H9 (cell line): ENCODE measurements around the gene SOX14. TPM values are rescaled to one million over a fixed set of nuclear protein-coding genes. Genes with fewer than 3 reads are reported as not detected.

Source experiments
- DNase-seq: peaks from one replicate; pipeline ENCODE4 v3.0.0-alpha.2; 2017
- H2AFZ ChIP-seq: one replicate; pipeline ENCODE4 v1.6.1; 2013; ENCODE audit warnings: mild to moderate bottlenecking, low read length, control low read depth, moderate library complexity
- H2AK5ac ChIP-seq: 2 replicates; pipeline ENCODE4 v1.6.1; 2013; ENCODE audit warnings: low read length, control low read depth, mixed read lengths; ENCODE audit not compliant: insufficient read length
- H2BK120ac ChIP-seq: one replicate; pipeline ENCODE4 v1.6.1; 2013; ENCODE audit warnings: low read depth, mild to moderate bottlenecking, low read length, control low read depth, inconsistent platforms; ENCODE audit not compliant: poor library complexity, severe bottlenecking
- H2BK12ac ChIP-seq: 2 replicates; pipeline ENCODE4 v1.6.1; 2013; ENCODE audit warnings: low read length, control low read depth, mixed read lengths, low read depth; ENCODE audit not compliant: insufficient read length
- H2BK15ac ChIP-seq: 2 replicates; pipeline ENCODE4 v1.6.1; 2013; ENCODE audit warnings: low read depth, low read length, control low read depth
- H2BK20ac ChIP-seq: one replicate; pipeline ENCODE4 v1.6.1; 2013; ENCODE audit warnings: low read depth, mild to moderate bottlenecking, low read length, control low read depth, inconsistent platforms; ENCODE audit not compliant: poor library complexity, severe bottlenecking
- H2BK5ac ChIP-seq: 2 replicates; pipeline ENCODE4 v1.6.1; 2013; ENCODE audit warnings: low read length, control low read depth, mixed read lengths; ENCODE audit not compliant: insufficient read length
- H3K14ac ChIP-seq: 2 replicates; pipeline ENCODE4 v1.6.1; 2013; ENCODE audit warnings: low read length, control low read depth; ENCODE audit not compliant: insufficient read depth
- H3K18ac ChIP-seq: 2 replicates; pipeline ENCODE4 v1.6.1; 2013; ENCODE audit warnings: low read depth, mild to moderate bottlenecking, mixed read lengths, low read length, control low read depth; ENCODE audit not compliant: insufficient read length
- H3K23ac ChIP-seq: 2 replicates; pipeline ENCODE4 v1.6.1; 2013; ENCODE audit warnings: low read length, control low read depth, mixed read lengths, low read depth; ENCODE audit not compliant: insufficient read length
- H3K23me2 ChIP-seq: 2 replicates; pipeline ENCODE4 v1.6.1; 2013; ENCODE audit warnings: low read depth, mild to moderate bottlenecking, mixed read lengths, low read length, control low read depth; ENCODE audit not compliant: insufficient read length, poor library complexity, severe bottlenecking
- H3K27ac ChIP-seq: 2 replicates; pipeline ENCODE4 v1.5.1; 2013; ENCODE audit warnings: low read length, control low read depth, mixed read lengths, low read depth; ENCODE audit not compliant: insufficient read length
- H3K27me3 ChIP-seq: 2 replicates; pipeline ENCODE4 v1.6.1; 2013; ENCODE audit warnings: low read length, control low read depth, inconsistent platforms; ENCODE audit not compliant: insufficient read depth
- H3K4ac ChIP-seq: 2 replicates; pipeline ENCODE4 v1.6.1; 2013; ENCODE audit warnings: low read depth, mild to moderate bottlenecking, control low read depth, inconsistent platforms, low read length, moderate library complexity
- H3K4me1 ChIP-seq: 2 replicates; pipeline ENCODE4 v1.6.1; 2013; ENCODE audit warnings: low read length, control low read depth, inconsistent platforms; ENCODE audit not compliant: insufficient read depth
- H3K4me2 ChIP-seq: 2 replicates; pipeline ENCODE4 v1.6.1; 2013; ENCODE audit warnings: low read length, control low read depth, mixed read lengths; ENCODE audit not compliant: insufficient read length, insufficient read depth
- H3K56ac ChIP-seq: 2 replicates; pipeline ENCODE4 v1.6.1; 2013; ENCODE audit warnings: low read depth, mild to moderate bottlenecking, mixed read lengths, low read length, control low read depth; ENCODE audit not compliant: insufficient read length
- H3K79me1 ChIP-seq: 2 replicates; pipeline ENCODE4 v1.6.1; 2013; ENCODE audit warnings: low read depth, mild to moderate bottlenecking, moderate library complexity, low read length, control low read depth, inconsistent platforms; ENCODE audit not compliant: insufficient read depth, poor library complexity, severe bottlenecking
- H3K79me2 ChIP-seq: 2 replicates; pipeline ENCODE4 v1.6.1; 2013; ENCODE audit warnings: low read length, control low read depth, inconsistent platforms; ENCODE audit not compliant: insufficient read depth
- H3K9ac ChIP-seq: 2 replicates; pipeline ENCODE4 v1.6.1; 2013; ENCODE audit warnings: low read length, control low read depth, mixed read lengths; ENCODE audit not compliant: insufficient read length; ENCODE audit errors: extremely low read depth
- H3K9me3 ChIP-seq: one replicate; pipeline ENCODE4 v1.6.1; 2013; ENCODE audit warnings: low read depth, low read length, inconsistent platforms; ENCODE audit not compliant: control insufficient read depth
- H3T11ph ChIP-seq: one replicate; pipeline ENCODE4 v1.6.1; 2013; ENCODE audit warnings: mild to moderate bottlenecking, low read length, control low read depth, inconsistent platforms
- H4K20me1 ChIP-seq: one replicate; pipeline ENCODE4 v1.6.1; 2013; ENCODE audit not compliant: control insufficient read depth, insufficient read length, insufficient read depth
- H4K5ac ChIP-seq: 2 replicates; pipeline ENCODE4 v1.6.1; 2013; ENCODE audit warnings: low read depth, mild to moderate bottlenecking, mixed read lengths, low read length, control low read depth; ENCODE audit not compliant: insufficient read length
- H4K8ac ChIP-seq: replicated peaks from 2 replicates; pipeline ENCODE4 v1.6.1; 2013; ENCODE audit warnings: low read length, control low read depth, mixed read lengths, low read depth; ENCODE audit not compliant: insufficient read length
- H4K91ac ChIP-seq: 2 replicates; pipeline ENCODE4 v1.6.1; 2013; ENCODE audit warnings: low read depth, mild to moderate bottlenecking, moderate library complexity, mixed read lengths, low read length, control low read depth; ENCODE audit not compliant: insufficient read length
- H3K27ac Mint-ChIP-seq, 3 experiments: 2 replicates in 2 of 3; 3 replicates in 1 of 3; pipeline ENCODE4 v1.8.0; 2020 to 2021; ENCODE audit warnings: mixed read lengths in 3 of 3, mild to moderate bottlenecking in 1 of 3, moderate library complexity in 1 of 3
- H3K27me3 Mint-ChIP-seq: 2 replicates; pipeline ENCODE4 v1.8.0; 2021; ENCODE audit warnings: low read depth, mild to moderate bottlenecking, moderate library complexity, mixed read lengths
- H3K36me3 Mint-ChIP-seq, 3 experiments: 2 replicates in 2 of 3; 3 replicates in 1 of 3; pipeline ENCODE4 v1.8.0; 2020 to 2021; ENCODE audit warnings: low read depth in 3 of 3, mixed read lengths in 3 of 3; ENCODE audit not compliant: insufficient read depth in 1 of 3
- H3K4me1 Mint-ChIP-seq, 2 experiments: 2 replicates each; pipeline ENCODE4 v1.8.0; 2020; ENCODE audit warnings: mixed read lengths in 2 of 2
- H3K4me3 Mint-ChIP-seq, 2 experiments: 2 replicates in 1 of 2; 3 replicates in 1 of 2; pipeline ENCODE4 v1.8.0; 2020 to 2021; ENCODE audit warnings: mild to moderate bottlenecking in 2 of 2, mixed read lengths in 2 of 2, moderate library complexity in 1 of 2
- H3K9me3 Mint-ChIP-seq, 2 experiments: 2 replicates in 1 of 2; 3 replicates in 1 of 2; pipeline ENCODE4 v1.8.0; 2020; ENCODE audit warnings: mild to moderate bottlenecking in 2 of 2, mixed read lengths in 2 of 2, moderate library complexity in 1 of 2
- WGBS: extraction: QIAGEN DNeasy Blood & Tissue Kit; methylation state at CpG from one replicate; pipeline ENCODE4 v1.1.7; 2013; ENCODE audit warnings: missing lambda C conversion rate, low lambda C conversion rate, mixed read lengths; ENCODE audit not compliant: insufficient read length; ENCODE audit errors: extremely low coverage; 5-methylcytosine and 5-hydroxymethylcytosine counted together
- total RNA-seq: library from RNA; stranded (reverse); gene quantifications from 2 replicates; pipeline ENCODE4 v1.2.1, GENCODE V29; 2021
- TF ChIP-seq, protein P1 (sequence below): fragments of 200-600 bp; sonication (generic); conservative IDR thresholded peaks from 3 replicates; pipeline ENCODE4 v1.8.0; 2021; ENCODE audit warnings: antibody characterized with exemption, mild to moderate bottlenecking

SOX14 gene
- total RNA-seq, 1 experiment from 2014 or later = 0.57 TPM

DNA sequence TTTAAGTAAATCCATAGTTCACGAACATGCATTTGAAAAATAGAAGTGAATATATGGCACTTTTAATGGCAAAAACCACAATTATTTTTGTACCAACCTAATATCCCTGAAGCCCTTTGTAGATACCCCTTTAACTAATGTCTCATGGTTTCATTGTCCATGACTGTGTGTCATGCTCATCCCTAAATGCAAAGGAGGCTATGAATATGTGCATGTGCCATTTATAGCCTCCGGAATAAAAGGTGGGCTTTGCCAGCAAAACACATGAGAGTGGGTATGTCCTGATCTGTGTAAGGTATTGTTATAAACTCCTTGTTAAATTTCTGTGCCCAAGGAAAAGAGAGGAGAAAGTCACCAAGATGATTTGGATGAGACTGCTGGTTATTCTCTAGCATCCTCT is 20.5 kb upstream of the SOX14 start:
- no peak for DNase-seq
- no peak overlapping the region for H3K4ac ChIP-seq
- no peak overlapping the region for H2BK20ac ChIP-seq
- no peak overlapping the region for H3K4me3 Mint-ChIP-seq
- no peak overlapping the region for H4K5ac ChIP-seq
- H3K27me3 ChIP-seq = no peaks in the 10 kb centered on the region
- no peak overlapping the region for H2BK15ac ChIP-seq
- H3K27ac Mint-ChIP-seq = no peak overlapping the region
- WGBS = no CpG with 5 or more reads among the region's 2 CpGs
- no peak overlapping the region for H3K27ac ChIP-seq
- no peak overlapping the region for H2AFZ ChIP-seq
- H4K20me1 ChIP-seq = no peaks in the 10 kb centered on the region
- H3K9me3 ChIP-seq = no peaks in the 10 kb centered on the region
- H3K23me2 ChIP-seq = no peaks in the 10 kb centered on the region
- H3K9me3 Mint-ChIP-seq = no peaks in the 10 kb centered on the region
- TF ChIP-seq, protein P1, sequence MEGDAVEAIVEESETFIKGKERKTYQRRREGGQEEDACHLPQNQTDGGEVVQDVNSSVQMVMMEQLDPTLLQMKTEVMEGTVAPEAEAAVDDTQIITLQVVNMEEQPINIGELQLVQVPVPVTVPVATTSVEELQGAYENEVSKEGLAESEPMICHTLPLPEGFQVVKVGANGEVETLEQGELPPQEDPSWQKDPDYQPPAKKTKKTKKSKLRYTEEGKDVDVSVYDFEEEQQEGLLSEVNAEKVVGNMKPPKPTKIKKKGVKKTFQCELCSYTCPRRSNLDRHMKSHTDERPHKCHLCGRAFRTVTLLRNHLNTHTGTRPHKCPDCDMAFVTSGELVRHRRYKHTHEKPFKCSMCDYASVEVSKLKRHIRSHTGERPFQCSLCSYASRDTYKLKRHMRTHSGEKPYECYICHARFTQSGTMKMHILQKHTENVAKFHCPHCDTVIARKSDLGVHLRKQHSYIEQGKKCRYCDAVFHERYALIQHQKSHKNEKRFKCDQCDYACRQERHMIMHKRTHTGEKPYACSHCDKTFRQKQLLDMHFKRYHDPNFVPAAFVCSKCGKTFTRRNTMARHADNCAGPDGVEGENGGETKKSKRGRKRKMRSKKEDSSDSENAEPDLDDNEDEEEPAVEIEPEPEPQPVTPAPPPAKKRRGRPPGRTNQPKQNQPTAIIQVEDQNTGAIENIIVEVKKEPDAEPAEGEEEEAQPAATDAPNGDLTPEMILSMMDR = no peak
- H3T11ph ChIP-seq = no peak overlapping the region
- H3K36me3 Mint-ChIP-seq = no peaks in the 10 kb centered on the region
- H3K4me2 ChIP-seq = no peak overlapping the region
- H3K79me1 ChIP-seq = no peaks in the 10 kb centered on the region
- no peak overlapping the region for H2BK12ac ChIP-seq
- no peak overlapping the region for H4K91ac ChIP-seq
- H3K14ac ChIP-seq = no peak overlapping the region
- no peak overlapping the region for H3K18ac ChIP-seq
- H3K56ac ChIP-seq = no peak overlapping the region
- peaks cover 8% of the 10 kb centered on the region in 2 experiments for H3K4me1 Mint-ChIP-seq
- no peak overlapping the region for H3K9ac ChIP-seq
- no peaks in the 10 kb centered on the region; the same call in 1 of the 2 replicates for H3K4me1 ChIP-seq
- H4K8ac ChIP-seq = no peak overlapping the region
- H3K23ac ChIP-seq = no peak overlapping the region
- no peaks in the 10 kb centered on the region for H3K79me2 ChIP-seq
- H2AK5ac ChIP-seq = no peak overlapping the region
- H2BK120ac ChIP-seq = no peak overlapping the region
- H3K27me3 Mint-ChIP-seq = peaks cover 33% of the 10 kb centered on the region
- no peak overlapping the region for H2BK5ac ChIP-seq
